Brain microvascular endothelial cell (primary cell): ENCODE data around the gene ATP8B2.
"Not testable (repeated sequence)": the region's sequence is repeated elsewhere in the genome, so short reads cannot be mapped to it uniquely, and the experiment has no call there.

Source experiments
- DNase-seq: peaks from one replicate; pipeline ENCODE4 v3.0.0-alpha.2; 2020
- H3K27ac ChIP-seq: fragments of 250-450 bp; sonication (Bioruptor Pico); 2 replicates; pipeline ENCODE4 v1.5.1; 2020; ENCODE audit warnings: mild to moderate bottlenecking, moderate library complexity
- H3K27me3 ChIP-seq: fragments of 250-450 bp; sonication (Bioruptor Pico); replicated peaks from 2 replicates; pipeline ENCODE4 v1.5.1; 2020; ENCODE audit warnings: mild to moderate bottlenecking
- H3K36me3 ChIP-seq: fragments of 250-450 bp; sonication (Bioruptor Pico); replicated peaks from 2 replicates; pipeline ENCODE4 v1.5.1; 2020; ENCODE audit warnings: mild to moderate bottlenecking
- H3K4me3 ChIP-seq: 2 replicates; pipeline ENCODE4 v1.5.1; 2011; ENCODE audit warnings: low read depth, mild to moderate bottlenecking, control low read depth, low read length, moderate library complexity
- CTCF ChIP-seq: IDR thresholded peaks from 2 replicates; pipeline ENCODE4 v1.5.1; 2011; ENCODE audit warnings: low read depth, mild to moderate bottlenecking, moderate library complexity, low read length, control low read depth, inconsistent platforms; ENCODE audit errors: missing control alignments
- in situ Hi-C: cut with HindIII; loops from 2 replicates; pipeline ENCODE4 v1.10.0; 2017; ENCODE audit warnings: low sequenced_read_pairs, low pct_ligation_motif_present

ATP8B2 gene

GRCh38 chr1:154301582-154301981, 23.7 kb upstream of the ATP8B2 start:
- TF ChIP-seq CTCF: no peak
- no peak for DNase-seq
- Histone ChIP-seq H3K4me3 (no peak overlapping the region), H3K27me3 (no peaks in the 10 kb centered on the region), H3K27ac (no peak overlapping the region), H3K36me3 (no peaks in the 10 kb centered on the region)
- in situ Hi-C loops: no loop called here

- Histone ChIP-seq H3K36me3 (no peaks in the 10 kb centered on the region), H3K4me3 (no peak overlapping the region), H3K27ac (no peak overlapping the region), H3K27me3 (no peaks in the 10 kb centered on the region)
- TF ChIP-seq CTCF: no peak
- no peak for DNase-seq
- in situ Hi-C loops: no loop called here
Measured at GRCh38 chr1:154304664-154305337, 20.5 kb upstream of the ATP8B2 start.

- H3K36me3 ChIP-seq: no peaks in the 10 kb centered on the region
- no peak overlapping the region for H3K27ac ChIP-seq
- no peaks in the 10 kb centered on the region for H3K27me3 ChIP-seq
- DNase-seq: no peak
- no peak for TF ChIP-seq CTCF
- H3K4me3 ChIP-seq: no peak overlapping the region
- in situ Hi-C loops: no loop called here
Measured at GRCh38 chr1:154306151-154306550, 19.2 kb upstream of the ATP8B2 start.

- H3K36me3 ChIP-seq, H3K4me3 ChIP-seq, H3K27ac ChIP-seq, H3K27me3 ChIP-seq, DNase-seq, in situ Hi-C loops: not testable (repeated sequence)
Measured at GRCh38 chr1:154307670-154308270, 17.6 kb upstream of the ATP8B2 start.

- in situ Hi-C loops, DNase-seq, H3K4me3 ChIP-seq, H3K27me3 ChIP-seq, H3K36me3 ChIP-seq, H3K27ac ChIP-seq: not testable (repeated sequence)
Measured at GRCh38 chr1:154309136-154309535, 16.2 kb upstream of the ATP8B2 start.

- H3K27ac ChIP-seq, H3K4me3 ChIP-seq, H3K36me3 ChIP-seq, in situ Hi-C loops, DNase-seq, H3K27me3 ChIP-seq: not testable (repeated sequence)
Measured at GRCh38 chr1:154312229-154313065, 12.9 kb upstream of the ATP8B2 start.

- no peaks in the 10 kb centered on the region for H3K27me3 ChIP-seq
- no peak for TF ChIP-seq CTCF
- H3K36me3 ChIP-seq: no peaks in the 10 kb centered on the region
- no peak overlapping the region for H3K4me3 ChIP-seq
- H3K27ac ChIP-seq: no peak overlapping the region
- DNase-seq: no peak
- in situ Hi-C loops: no loop called here
Measured at GRCh38 chr1:154313066-154313356, 12.3 kb upstream of the ATP8B2 start.

- H3K27ac ChIP-seq, in situ Hi-C loops, H3K27me3 ChIP-seq, DNase-seq, H3K4me3 ChIP-seq, H3K36me3 ChIP-seq: not testable (repeated sequence)
Measured at GRCh38 chr1:154314226-154314625, 11.1 kb upstream of the ATP8B2 start.
